B cell (primary cell): ENCODE results near the gene CCDC34. TPM values are rescaled to one million over a fixed set of nuclear protein-coding genes. Genes with fewer than 3 reads are reported as not detected.

Experiments
- ATAC-seq: fragments of 200-7000 bp; cut with Tn5 transposase; one replicate; pipeline ENCODE4 v1.10.0; 2021; ENCODE audit warnings: low read depth, mild to moderate bottlenecking, moderate number of reproducible peaks, moderate library complexity
- CTCF ChIA-PET: fragments of 350-600 bp; sonication (Branson Sonifier 250); formaldehyde crosslinking; loops from one replicate; lab custom pipeline; 2021; ENCODE audit warnings: antibody characterized with exemption, inconsistent platforms; lab: Charles Lee
- POLR2A ChIA-PET: fragments of 350-600 bp; sonication (Branson Sonifier 250); formaldehyde crosslinking; loops from one replicate; lab custom pipeline; 2021; ENCODE audit warnings: antibody characterized with exemption; lab: Charles Lee
- DNase-seq: peaks from one replicate; pipeline ENCODE4 v3.0.0; 2013
- H2AFZ ChIP-seq: 2 replicates; pipeline ENCODE4 v1.6.1; 2012; ENCODE audit warnings: mild to moderate bottlenecking, low read depth, low read length; ENCODE audit not compliant: insufficient read depth, poor library complexity, severe bottlenecking
- H3K27ac ChIP-seq, 2 donors: 1 replicate in 1 of 2; 2 replicates in 1 of 2; pipeline ENCODE4 v1.5.1; 2012 to 2013; ENCODE audit warnings: low read length in 2 of 2, mild to moderate bottlenecking in 2 of 2, moderate library complexity in 1 of 2
- H3K27me3 ChIP-seq, 4 experiments: fragments of 200-600 bp in 1 of 4; sonication (generic) in 1 of 4; replicated peaks in 1 of 4; 1 replicate in 2 of 4; 2 replicates in 2 of 4; pipeline versions ENCODE4 v1.6.1 to v1.7.0; 2013 to 2016; ENCODE audit warnings: low read length in 3 of 4, mild to moderate bottlenecking in 2 of 4, mixed read lengths in 1 of 4, moderate library complexity in 1 of 4; ENCODE audit not compliant: insufficient read depth in 4 of 4, control insufficient read depth in 3 of 4; ENCODE audit errors: control extremely low read depth in 1 of 4
- H3K36me3 ChIP-seq, 2 experiments: replicated peaks in 1 of 2; 1 replicate in 1 of 2; 2 replicates in 1 of 2; pipeline versions ENCODE4 v1.6.1 to v1.7.1; 2013; ENCODE audit warnings: low read length in 1 of 2; ENCODE audit not compliant: insufficient read depth in 2 of 2, control insufficient read depth in 1 of 2; ENCODE audit errors: control extremely low read depth in 1 of 2, extremely low read depth in 1 of 2
- H3K4me1 ChIP-seq, 2 donors: fragments of 200-600 bp in 1 of 2; sonication (generic) in 1 of 2; 1 replicate in 1 of 2; 2 replicates in 1 of 2; pipeline versions ENCODE4 v1.5.1 to v1.6.1; 2013 to 2017; ENCODE audit warnings: low read length in 2 of 2; ENCODE audit not compliant: control insufficient read depth in 2 of 2, insufficient read depth in 2 of 2
- H3K4me2 ChIP-seq: replicated peaks from 2 replicates; pipeline ENCODE3; 2012; ENCODE audit warnings: mild to moderate bottlenecking, low read depth, low read length; ENCODE audit not compliant: poor library complexity, severe bottlenecking
- H3K4me3 ChIP-seq, 5 experiments: fragments of 200-600 bp in 1 of 5; sonication (generic) in 1 of 5; 1 replicate in 3 of 5; 2 replicates in 2 of 5; pipeline versions ENCODE4 v1.5.1 to v1.7.0; 2011 to 2016; ENCODE audit warnings: low read length in 4 of 5, mild to moderate bottlenecking in 4 of 5, low read depth in 2 of 5, control low read depth in 1 of 5, moderate library complexity in 1 of 5; ENCODE audit not compliant: insufficient read depth in 1 of 5; ENCODE audit errors: control extremely low read depth in 1 of 5, extremely low read depth in 1 of 5
- H3K79me2 ChIP-seq: fragments of 200-600 bp; sonication (generic); one replicate; pipeline ENCODE4 v1.6.0; 2016; ENCODE audit warnings: low read length; ENCODE audit not compliant: control insufficient read depth, insufficient read depth
- H3K9ac ChIP-seq: fragments of 200-600 bp; sonication (generic); 2 replicates; pipeline ENCODE4 v1.6.1; 2017; ENCODE audit warnings: mild to moderate bottlenecking, low read length, moderate library complexity
- H3K9me3 ChIP-seq, 3 donors: one replicate each; pipeline versions ENCODE4 v1.6.1 to v1.7.1; 2013; ENCODE audit warnings: low read length in 2 of 3; ENCODE audit not compliant: control insufficient read depth in 2 of 3, insufficient read depth in 1 of 3; ENCODE audit errors: control extremely low read depth in 1 of 3
- H4K20me1 ChIP-seq: 2 replicates; pipeline ENCODE4 v1.6.0; 2012; ENCODE audit warnings: mild to moderate bottlenecking, low read length; ENCODE audit not compliant: insufficient read depth, control insufficient read depth, poor library complexity, severe bottlenecking
- H3K27ac Mint-ChIP-seq: one replicate; pipeline ENCODE4 v1.8.0; 2021; ENCODE audit warnings: mixed read lengths
- H3K27me3 Mint-ChIP-seq: one replicate; pipeline ENCODE4 v1.8.0; 2021; ENCODE audit warnings: mixed read lengths
- H3K4me1 Mint-ChIP-seq: one replicate; pipeline ENCODE4 v1.8.0; 2021; ENCODE audit warnings: mixed read lengths
- H3K4me3 Mint-ChIP-seq: one replicate; pipeline ENCODE4 v1.8.0; 2021; ENCODE audit warnings: mixed read lengths
- H3K9me3 Mint-ChIP-seq: one replicate; pipeline ENCODE4 v1.8.0; 2022; ENCODE audit warnings: mixed read lengths; ENCODE audit not compliant: insufficient read depth
- EZH2 ChIP-seq: IDR thresholded peaks from 2 replicates; pipeline ENCODE4 v1.6.1; 2012; ENCODE audit warnings: borderline replicate concordance, low read depth, mild to moderate bottlenecking, moderate library complexity, low read length; ENCODE audit not compliant: insufficient read depth, poor library complexity, severe bottlenecking
- WGBS: methylation state at CpG from one replicate; pipeline ENCODE4 v1.1.5; 2013; ENCODE audit warnings: missing lambda C conversion rate; ENCODE audit not compliant: insufficient coverage; 5-methylcytosine and 5-hydroxymethylcytosine counted together
- intact Hi-C: fragments of 100-400 bp; cut with micrococcal nuclease; formaldehyde crosslinking; loops from one replicate; pipeline ENCODE4 v1.10.0; 2022
- polyA plus RNA-seq: library from polyadenylated mRNA; depleted of rRNA; stranded (reverse); fragments of >200 nt; gene quantifications from 2 replicates; pipeline ENCODE4 v1.2.3, GENCODE V29; 2012
- total RNA-seq, 2 donors: library from RNA; stranded (reverse); fragments of 120-200 nt in 1 of 2; gene quantifications; 1 replicate in 1 of 2; 2 replicates in 1 of 2; pipeline versions ENCODE4 v1.2.3 to v1.2.4, GENCODE V29; 2013 to 2022
- TF ChIP-seq, protein P1 (sequence below): fragments of 200-600 bp; IDR thresholded peaks from one replicate; pipeline ENCODE4 v1.8.0; 2022; ENCODE audit warnings: antibody characterized with exemption, mild to moderate bottlenecking

The CCDC34 gene
- total and polyA plus RNA-seq, 2 donors (not counting 1 experiment from before 2014, with no cell fraction given) = 0.94 to 4.1 TPM

DNA sequence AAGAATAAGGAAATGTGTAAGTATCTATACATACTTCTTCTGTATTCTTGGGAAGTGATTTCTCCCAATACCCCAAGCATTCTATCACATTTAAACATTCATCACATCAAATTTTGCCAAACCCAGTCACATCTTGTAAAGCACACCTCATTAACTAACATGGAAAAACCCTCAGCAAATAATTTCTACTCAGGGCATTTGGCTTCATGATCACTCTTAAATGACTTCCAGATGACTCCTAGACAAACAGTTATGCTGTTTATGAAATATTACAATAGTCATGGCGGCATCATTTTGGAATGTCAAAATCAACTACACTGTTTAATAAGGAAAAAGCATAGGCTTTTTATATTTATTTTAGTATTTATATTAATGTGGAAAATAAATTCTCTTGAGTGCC is 47.3 kb upstream of the CCDC34 start:
- ATAC-seq = no peak
- ChIA-PET CTCF (no interaction called here), POLR2A (no interaction called here)
- peaks cover 4% of the 10 kb centered on the region for H3K27me3 Mint-ChIP-seq
- no peaks in the 10 kb centered on the region for H3K4me1 Mint-ChIP-seq
- Histone ChIP-seq H3K27ac (no peak overlapping the region), H3K36me3 (no peaks in the 10 kb centered on the region), H3K4me1 (no peaks in the 10 kb centered on the region), H3K79me2 (no peaks in the 10 kb centered on the region), H3K9ac (no peak overlapping the region), H4K20me1 (no peaks in the 10 kb centered on the region), H2AFZ (no peak overlapping the region), H3K27me3 (no peaks in the 10 kb centered on the region), H3K4me2 (no peak overlapping the region), H3K9me3 (no peaks in the 10 kb centered on the region), H3K4me3 (no peak overlapping the region)
- WGBS = no CpG with 5 or more reads among the region's 1 CpG
- no peak for DNase-seq
- intact Hi-C loops = no loop called here
- no peak overlapping the region for H3K27ac Mint-ChIP-seq
- no peak overlapping the region for H3K4me3 Mint-ChIP-seq
- no peaks in the 10 kb centered on the region for H3K9me3 Mint-ChIP-seq
- no peak for TF ChIP-seq EZH2
- TF ChIP-seq, protein P1, sequence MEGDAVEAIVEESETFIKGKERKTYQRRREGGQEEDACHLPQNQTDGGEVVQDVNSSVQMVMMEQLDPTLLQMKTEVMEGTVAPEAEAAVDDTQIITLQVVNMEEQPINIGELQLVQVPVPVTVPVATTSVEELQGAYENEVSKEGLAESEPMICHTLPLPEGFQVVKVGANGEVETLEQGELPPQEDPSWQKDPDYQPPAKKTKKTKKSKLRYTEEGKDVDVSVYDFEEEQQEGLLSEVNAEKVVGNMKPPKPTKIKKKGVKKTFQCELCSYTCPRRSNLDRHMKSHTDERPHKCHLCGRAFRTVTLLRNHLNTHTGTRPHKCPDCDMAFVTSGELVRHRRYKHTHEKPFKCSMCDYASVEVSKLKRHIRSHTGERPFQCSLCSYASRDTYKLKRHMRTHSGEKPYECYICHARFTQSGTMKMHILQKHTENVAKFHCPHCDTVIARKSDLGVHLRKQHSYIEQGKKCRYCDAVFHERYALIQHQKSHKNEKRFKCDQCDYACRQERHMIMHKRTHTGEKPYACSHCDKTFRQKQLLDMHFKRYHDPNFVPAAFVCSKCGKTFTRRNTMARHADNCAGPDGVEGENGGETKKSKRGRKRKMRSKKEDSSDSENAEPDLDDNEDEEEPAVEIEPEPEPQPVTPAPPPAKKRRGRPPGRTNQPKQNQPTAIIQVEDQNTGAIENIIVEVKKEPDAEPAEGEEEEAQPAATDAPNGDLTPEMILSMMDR = no peak

DNA sequence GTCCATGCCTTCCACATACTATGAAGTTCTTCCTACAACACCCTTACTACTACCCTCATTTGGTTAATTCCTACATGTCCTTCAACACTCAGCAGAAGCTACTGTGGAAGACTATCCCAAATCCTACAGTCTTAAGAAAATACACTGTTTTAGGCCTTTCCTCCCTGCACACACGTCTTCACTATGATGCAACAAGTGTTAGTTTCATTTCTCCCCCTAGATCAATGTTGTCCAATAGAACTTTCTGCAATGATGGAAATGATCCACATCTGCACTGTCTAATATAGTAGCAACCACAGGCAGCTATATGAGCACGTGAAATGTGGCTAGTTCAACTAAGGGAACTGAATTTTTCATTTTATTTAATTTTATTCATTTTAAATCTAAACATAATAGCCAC is 46.7 kb upstream of the CCDC34 start:
- Mint-ChIP-seq H3K9me3 (no peaks in the 10 kb centered on the region), H3K27ac (no peak overlapping the region), H3K4me3 (no peak overlapping the region), H3K4me1 (no peaks in the 10 kb centered on the region), H3K27me3 (peaks cover 4% of the 10 kb centered on the region)
- POLR2A ChIA-PET = no interaction called here
- ATAC-seq (no peak), DNase-seq (no peak)
- TF ChIP-seq EZH2 = no peak
- TF ChIP-seq, protein P1 = no peak
- no peaks in the 10 kb centered on the region for H3K4me1 ChIP-seq
- H4K20me1 ChIP-seq = no peaks in the 10 kb centered on the region
- no peak overlapping the region for H3K27ac ChIP-seq
- no peaks in the 10 kb centered on the region for H3K36me3 ChIP-seq
- H2AFZ ChIP-seq = no peak overlapping the region
- no peak overlapping the region for H3K9ac ChIP-seq
- CTCF ChIA-PET = no interaction called here
- H3K4me2 ChIP-seq = no peak overlapping the region
- H3K9me3 ChIP-seq = no peaks in the 10 kb centered on the region
- intact Hi-C loops = no loop called here
- 67% methylated on average over 1 of the region's 2 CpGs for WGBS
- no peaks in the 10 kb centered on the region for H3K79me2 ChIP-seq
- H3K4me3 ChIP-seq = no peak overlapping the region
- H3K27me3 ChIP-seq = no peaks in the 10 kb centered on the region
